K562 (cell line): ENCODE measurements around the gene KLHL41. TPM values are rescaled to one million over a fixed set of nuclear protein-coding genes. Genes with fewer than 3 reads are reported as not detected.

Source experiments
- ARID3A ChIP-seq: IDR thresholded peaks from 2 replicates; pipeline ENCODE4 v1.6.1; 2012; ENCODE audit warnings: low read depth, low read length, improper control_type of control experiment, borderline replicate concordance
- C11orf30 ChIP-seq: fragments of 450-650 bp; IDR thresholded peaks from 2 replicates; pipeline ENCODE4 v1.6.1; 2016; ENCODE audit warnings: low read depth, mild to moderate bottlenecking
- CREB3L1 ChIP-seq: fragments of 450-650 bp; IDR thresholded peaks from 2 replicates; pipeline ENCODE4 v1.6.1; 2014; ENCODE audit warnings: low read depth, mild to moderate bottlenecking, moderate library complexity, borderline replicate concordance
- CTBP1 ChIP-seq: fragments of 450-650 bp; IDR thresholded peaks from 2 replicates; pipeline ENCODE4 v1.6.1; 2016; ENCODE audit warnings: borderline replicate concordance
- CUX1 ChIP-seq: fragments of 200-800 bp; sonication (Bioruptor generic); IDR thresholded peaks from 2 replicates; pipeline ENCODE4 v1.6.1; 2016; ENCODE audit warnings: missing genetic modification characterization, missing compliant biosample characterization
- ELF2 ChIP-seq: fragments of 250-450 bp; sonication (Bioruptor Pico); IDR thresholded peaks from 2 replicates; pipeline ENCODE4 v1.5.0; 2021; ENCODE audit warnings: mild to moderate bottlenecking
- ETV1 ChIP-seq: fragments of 450-650 bp; conservative IDR thresholded peaks from 2 replicates; pipeline ENCODE4 v1.6.1; 2016; ENCODE audit warnings: missing genetic modification characterization, control low read depth, low read depth, missing compliant biosample characterization
- HDGF ChIP-seq: fragments of 450-650 bp; IDR thresholded peaks from 2 replicates; pipeline ENCODE4 v1.6.1; 2016
- HNRNPUL1 ChIP-seq: fragments of 200-400 bp; formaldehyde crosslinking; IDR thresholded peaks from 2 replicates; pipeline ENCODE4 v1.6.1; 2017; ENCODE audit warnings: low read length
- KLF6 ChIP-seq: fragments of 250-450 bp; sonication (Bioruptor Pico); IDR thresholded peaks from 2 replicates; pipeline ENCODE4 v1.4.0; 2020; ENCODE audit warnings: mild to moderate bottlenecking, moderate library complexity, borderline replicate concordance
- MCM7 ChIP-seq, 2 experiments: fragments of 450-650 bp; IDR thresholded peaks; 2 replicates each; pipeline ENCODE4 v1.6.1; 2016 to 2018
- SIN3A ChIP-seq, 2 experiments: fragments of 150-350 bp in 1 of 2; IDR thresholded peaks; 2 replicates each; pipeline ENCODE4 v1.6.1; 2011 to 2016; ENCODE audit warnings: borderline replicate concordance in 2 of 2, low read depth in 2 of 2, low read length in 2 of 2, mild to moderate bottlenecking in 2 of 2, moderate library complexity in 2 of 2; ENCODE audit not compliant: control insufficient read depth in 1 of 2
- THAP12 ChIP-seq: fragments of 250-450 bp; sonication (Bioruptor Pico); IDR thresholded peaks from 2 replicates; pipeline ENCODE4 v1.9.0; 2021; ENCODE audit warnings: mild to moderate bottlenecking, inconsistent platforms
- TRIM25 ChIP-seq: fragments of 450-650 bp; IDR thresholded peaks from 2 replicates; pipeline ENCODE4 v1.7.0; 2016; ENCODE audit warnings: borderline replicate concordance
- ZNF551 ChIP-seq: fragments of 250-450 bp; sonication (Bioruptor Pico); IDR thresholded peaks from 2 replicates; pipeline ENCODE4 v1.5.0; 2021; ENCODE audit warnings: mild to moderate bottlenecking, moderate library complexity
- polyA plus RNA-seq, 8 experiments: library from polyadenylated mRNA; depleted of rRNA in 4 of 8; stranded (reverse) in 5 of 8; unstranded in 3 of 8; fragments of >200 nt; fragmentation: Nextera tagmentation in 2 of 8; fragmentation: Illumina TruSeq in 1 of 8; extraction: Ambion mirVana in 2 of 8; extraction: Trizol in 1 of 8; gene quantifications; 2 replicates each; pipeline versions ENCODE4 v1.2.1 to v1.2.3, GENCODE V29; 2011 to 2014; ENCODE audit warnings: inconsistent platforms in 1 of 8, missing spikeins in 1 of 8
- total RNA-seq, 7 experiments: library from RNA; depleted of rRNA in 6 of 7; stranded (reverse); fragments of >200 nt in 6 of 7; fragmentation: Illumina TruSeq in 2 of 7; extraction: Trizol in 2 of 7; gene quantifications; 2 replicates each; pipeline versions ENCODE4 v1.2.1 to v1.2.3, GENCODE V29; 2011 to 2021; ENCODE audit warnings: low replicate concordance in 1 of 7

Gene KLHL41
- total and polyA plus RNA-seq, 9 of the 15 experiments (the other 6 are each of a cell fraction or from before 2014, with no cell fraction given), result 0.05 to 1.5 (median 0.09) TPM

GRCh38 chr2:169528271-169528701, 18.8 kb downstream of the KLHL41 start (continued):
- no peak for TF ChIP-seq CUX1 (CRISPR knock-in tag)
- TF ChIP-seq SIN3A (IDR thresholded peaks at IDR 0.05; ENCODE audit: borderline replicate concordance in 2 of 2, control insufficient read depth in 1 of 2, low read depth in 2 of 2, low read length in 2 of 2), result no peak
- TF ChIP-seq HNRNPUL1, result no peak
- TF ChIP-seq THAP12 (CRISPR knock-in tag), result no peak
- no peak for TF ChIP-seq ARID3A
- peak; percentile 51; the same call in 1 of the 2 replicates for TF ChIP-seq CTBP1
- TF ChIP-seq HDGF, result no peak
- no peak for TF ChIP-seq TRIM25
- TF ChIP-seq KLF6 (CRISPR knock-in tag), result no peak
- no peak for TF ChIP-seq CREB3L1
- TF ChIP-seq ZNF551 (CRISPR knock-in tag), result no peak
- 0 out of 2 replicates have a peak, but pooled peaks have one; percentile 20 for TF ChIP-seq ELF2
- TF ChIP-seq C11orf30, result no peak
- no peak for TF ChIP-seq ETV1
- no peak for TF ChIP-seq MCM7 (IDR thresholded peaks at IDR 0.05)
